ENCODE measurements around the gene KCNJ6.

The KCNJ6 gene

DNA sequence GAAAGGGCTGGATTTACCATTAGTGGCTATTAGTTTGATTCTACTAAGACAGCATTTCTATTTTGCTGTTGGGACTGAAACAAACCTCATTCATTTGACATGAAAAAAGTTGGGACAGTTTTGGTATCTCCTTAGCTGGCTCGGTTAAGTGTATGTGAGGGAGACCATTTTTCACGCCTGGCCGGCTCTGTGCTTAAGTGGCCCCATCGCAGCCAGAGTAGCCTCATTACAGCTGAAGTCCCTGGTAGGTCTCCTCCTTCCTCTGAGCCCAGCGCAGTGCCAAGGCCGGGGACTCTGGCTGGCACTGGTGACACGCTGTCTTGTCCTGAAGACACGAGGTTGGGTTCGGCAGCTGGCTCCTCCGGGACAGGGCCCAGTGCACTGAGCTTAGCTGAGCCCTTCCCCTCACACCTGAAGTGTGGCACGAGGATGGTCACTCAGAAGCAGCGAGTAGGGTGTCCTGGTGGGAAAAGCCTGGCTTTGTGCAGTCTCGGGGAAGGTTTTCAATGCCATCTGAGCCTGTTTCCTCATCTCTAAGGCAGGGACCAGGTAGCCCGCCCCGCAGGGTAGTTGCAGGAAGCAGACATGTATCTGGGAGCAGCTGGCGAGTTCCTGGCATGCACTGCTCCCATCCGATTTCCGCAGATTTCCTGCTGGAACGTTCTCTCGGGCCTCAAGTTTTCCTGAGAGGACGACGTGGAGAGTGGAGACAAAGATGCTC is 353.2 kb downstream of the KCNJ6 start:
- peak; percentile 35 for DNase-seq

DNA sequence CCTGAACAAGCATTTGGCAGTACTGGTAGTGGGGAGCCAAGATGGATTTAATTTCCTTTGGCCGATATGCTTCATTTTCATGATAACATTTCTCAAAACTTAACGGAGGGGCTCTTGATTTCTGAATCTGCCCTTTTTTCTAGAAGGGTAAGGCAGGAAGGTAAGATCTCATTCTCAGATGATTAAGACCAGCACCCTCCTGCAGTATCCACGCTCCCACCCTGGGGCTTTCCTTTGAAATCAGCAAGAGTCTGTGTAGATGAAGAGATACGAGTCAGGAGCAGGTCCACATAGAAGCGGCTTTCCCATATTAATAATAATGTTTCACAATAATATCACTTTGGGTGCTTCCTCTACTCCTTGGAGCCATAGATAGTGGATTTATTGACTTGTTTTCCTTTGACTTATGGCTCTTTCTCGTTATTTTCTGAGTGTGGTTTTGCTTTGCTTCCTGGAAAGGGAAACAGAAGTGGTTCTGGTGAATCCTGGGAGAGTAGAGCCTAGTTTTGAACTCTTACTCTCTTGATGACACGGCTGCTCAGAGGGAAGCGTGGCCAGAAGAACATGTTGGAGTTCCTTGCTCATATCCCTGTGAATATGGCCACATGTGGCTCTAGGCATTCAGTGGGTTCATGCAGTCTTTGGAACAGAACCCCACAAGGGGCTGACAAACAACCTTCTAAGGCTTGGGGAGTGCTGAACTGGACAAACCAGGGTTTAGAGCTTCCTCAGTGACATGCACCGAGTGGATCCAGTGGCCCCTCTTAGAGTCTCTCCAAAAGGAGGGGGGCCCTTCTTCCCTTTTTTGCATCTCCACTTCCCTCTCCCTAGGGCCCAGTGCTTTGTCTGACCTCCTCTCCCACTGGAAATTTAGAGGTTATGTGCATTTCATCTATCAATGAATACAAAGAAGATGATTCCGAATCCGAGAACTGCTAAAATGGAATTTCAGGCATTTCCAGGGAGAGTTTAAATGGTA is 354.0 kb downstream of the KCNJ6 start:
- no peak for DNase-seq

DNA sequence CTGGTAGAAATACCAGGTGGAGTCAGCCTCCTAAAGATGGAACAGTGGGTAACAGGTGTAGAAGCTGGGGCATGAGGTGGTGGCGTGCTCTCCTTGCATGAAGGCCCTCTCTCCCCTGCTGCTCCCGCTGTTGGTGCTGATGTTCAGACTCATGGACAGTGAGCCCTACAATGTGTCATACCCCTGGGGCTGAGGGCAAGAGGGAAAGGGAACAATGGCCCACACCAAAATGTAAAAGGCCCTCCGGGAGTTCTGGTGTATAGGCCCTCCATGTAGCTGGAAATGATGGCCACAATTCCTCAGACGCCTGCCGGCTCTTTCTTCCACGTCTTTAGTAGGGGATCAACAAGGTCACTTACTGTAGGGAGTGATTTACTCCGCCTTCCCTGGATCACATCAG is 354.8 kb downstream of the KCNJ6 start:
- DNase-seq, result no peak

DNA sequence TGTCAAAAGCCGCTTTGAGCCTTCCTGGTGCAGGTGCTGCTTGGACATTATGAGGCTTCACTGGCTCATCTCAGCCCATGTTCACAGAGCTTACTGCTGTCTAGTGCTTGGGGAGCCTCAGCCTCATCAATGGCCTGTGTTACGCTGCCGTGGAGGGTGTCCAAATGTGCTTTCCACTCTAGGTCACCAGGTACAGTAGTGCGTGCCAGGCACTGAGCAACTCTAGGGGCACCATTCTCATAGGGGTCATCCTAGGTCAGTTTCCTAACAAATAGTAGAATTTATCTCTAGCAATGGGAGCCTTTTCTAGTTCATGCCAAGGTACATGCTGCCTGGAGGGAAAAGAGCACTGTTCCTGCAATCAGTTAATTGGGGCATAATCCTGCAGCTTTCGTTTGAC is 355.9 kb downstream of the KCNJ6 start:
- DNase-seq, result no peak

DNA sequence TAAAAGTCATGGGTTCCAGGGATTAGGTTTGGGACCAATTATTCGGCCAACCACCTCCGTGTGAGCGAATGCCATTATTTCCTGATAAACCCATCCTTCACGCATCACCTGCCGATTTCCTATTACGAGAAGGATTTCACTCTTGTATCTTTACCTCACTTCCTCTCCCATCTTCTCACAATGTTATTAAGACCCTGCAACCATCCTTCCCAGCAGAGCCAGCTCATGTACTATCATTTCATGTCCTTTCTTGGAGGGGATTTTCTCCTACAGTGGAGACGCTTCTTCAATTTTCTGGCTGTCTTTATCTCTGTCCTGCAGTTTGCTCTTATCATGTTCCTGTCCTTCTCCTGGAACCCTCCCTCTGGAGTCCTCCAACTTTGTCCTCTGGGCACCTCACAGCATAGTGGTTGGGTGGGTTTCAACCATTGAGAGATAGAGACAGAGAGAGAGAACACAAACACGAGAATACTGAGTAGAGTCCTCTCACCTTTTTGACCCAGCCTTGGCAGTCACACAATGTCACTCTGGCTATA is 357.5 kb downstream of the KCNJ6 start:
- no peak for DNase-seq
